Lung microvascular endothelial cell (primary cell): Measurements from ENCODE around the gene TEX38. TPM values are rescaled to one million over a fixed set of nuclear protein-coding genes. Genes with fewer than 3 reads are reported as not detected.
A peak's percentile ranks its signal among the peaks of the same experiment; 100 is the strongest.
"Not testable (repeated sequence)": the region's sequence is repeated elsewhere in the genome, so short reads cannot be mapped to it uniquely, and the experiment has no call there.

Source experiments
- DNase-seq, 2 donors: peaks; one replicate each; pipeline versions ENCODE4 v3.0.0 to v3.0.0-alpha.2; 2010; ENCODE audit warnings: low read depth in 2 of 2
- total RNA-seq: library from RNA; depleted of rRNA; stranded (reverse); fragments of >200 nt; gene quantifications from 2 replicates; pipeline ENCODE4 v1.2.1, GENCODE V29; 2014

Gene TEX38
- under 0.01 TPM in 1 of 2 replicates, not detected in the other for total RNA-seq

DNA sequence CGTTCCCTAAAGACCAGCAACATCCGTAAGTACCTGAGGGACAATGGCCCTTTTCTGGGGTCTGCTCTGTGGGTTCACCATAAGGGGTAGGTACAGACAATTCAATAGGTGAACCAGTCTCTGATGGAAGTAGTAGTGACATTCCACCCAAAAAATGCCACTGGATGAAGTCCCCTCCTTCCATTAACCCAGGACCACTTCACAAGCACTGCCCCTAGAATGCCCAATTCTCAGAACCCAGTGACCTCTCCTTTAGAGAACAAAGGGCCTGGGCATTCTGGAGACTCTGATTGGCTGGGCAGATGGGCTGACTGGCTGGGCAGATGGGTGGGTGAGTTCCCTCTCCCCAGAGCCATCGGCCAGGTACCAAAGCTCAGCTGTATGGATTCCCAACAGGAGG is at the start of gene TEX38:
TSS of gene TEX38 (plus strand) at position 301 of the 400 bp plus-strand sequence. CDS start at position 382, 81 bp downstream.
- DNase-seq, result no peak

- no peak for DNase-seq
Measured at GRCh38 chr1:46621930-46622329, 49.7 kb upstream of the TEX38 start.

DNA sequence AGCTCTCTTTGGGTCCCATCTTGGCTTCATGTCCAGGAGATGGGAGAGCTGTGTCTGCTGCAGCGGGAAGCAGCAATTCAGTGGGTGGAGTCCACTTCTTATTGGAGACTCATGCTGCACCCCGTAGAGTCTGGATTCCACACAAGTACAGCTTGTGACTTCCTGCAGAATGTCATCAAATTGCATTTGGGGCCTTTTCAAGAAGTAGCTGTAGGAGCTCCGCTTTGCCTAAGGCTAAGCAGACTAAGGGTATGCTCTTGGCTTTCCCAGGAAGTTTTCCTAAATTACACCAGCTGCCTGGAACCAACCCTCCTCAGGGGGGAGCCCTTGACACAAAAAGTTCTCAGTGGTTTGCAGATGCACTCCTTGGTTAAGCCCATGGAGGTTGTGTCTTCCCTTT is 49.3 kb upstream of the TEX38 start:
- peak; percentile 56 to 67 for DNase-seq

DNA sequence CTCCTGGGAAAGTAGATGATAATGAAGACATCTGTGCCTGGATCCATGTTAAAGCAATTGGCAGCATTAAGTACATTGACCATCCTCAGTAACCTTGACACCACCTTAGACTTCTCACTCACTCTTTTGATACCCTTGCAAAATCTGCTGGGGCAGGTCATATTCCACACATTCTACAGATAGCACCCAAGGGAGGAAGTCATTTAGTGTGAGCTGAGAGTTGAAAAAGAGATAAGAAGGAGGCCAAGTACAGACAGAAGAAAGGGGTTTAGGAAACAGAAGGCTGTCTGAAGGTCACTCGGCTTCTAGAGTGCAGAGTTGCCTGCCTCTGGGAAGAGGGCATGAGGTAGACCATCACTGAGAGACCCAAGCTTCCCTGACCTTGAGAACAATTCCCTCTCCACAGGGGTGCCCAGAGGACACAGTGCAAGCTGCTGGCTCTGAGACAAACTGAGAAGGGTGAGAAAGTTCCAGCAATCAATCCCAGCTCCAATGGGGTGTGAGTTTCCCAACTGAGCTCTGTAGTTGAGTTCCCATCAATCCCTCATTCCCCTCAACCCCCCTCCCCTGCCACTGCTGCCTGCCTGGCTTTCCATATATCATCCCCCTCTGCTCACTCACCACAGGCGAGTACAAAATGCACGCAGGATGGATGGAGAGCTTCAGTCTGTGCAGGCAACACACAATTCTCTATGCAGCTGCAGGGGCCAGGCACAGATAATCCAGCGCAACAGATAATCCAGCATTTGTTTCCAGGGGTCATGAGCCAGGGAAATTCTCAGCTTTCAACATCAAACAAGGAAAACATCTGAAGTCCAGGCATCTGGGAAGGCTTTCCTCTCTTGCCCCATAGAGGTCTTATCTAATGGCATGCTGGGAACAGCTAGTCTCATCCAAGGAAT is 47.7 kb upstream of the TEX38 start:
- no peak for DNase-seq

GRCh38 chr1:46630719-46631118 is 40.9 kb upstream of the TEX38 start:
- DNase-seq, result no peak

DNA sequence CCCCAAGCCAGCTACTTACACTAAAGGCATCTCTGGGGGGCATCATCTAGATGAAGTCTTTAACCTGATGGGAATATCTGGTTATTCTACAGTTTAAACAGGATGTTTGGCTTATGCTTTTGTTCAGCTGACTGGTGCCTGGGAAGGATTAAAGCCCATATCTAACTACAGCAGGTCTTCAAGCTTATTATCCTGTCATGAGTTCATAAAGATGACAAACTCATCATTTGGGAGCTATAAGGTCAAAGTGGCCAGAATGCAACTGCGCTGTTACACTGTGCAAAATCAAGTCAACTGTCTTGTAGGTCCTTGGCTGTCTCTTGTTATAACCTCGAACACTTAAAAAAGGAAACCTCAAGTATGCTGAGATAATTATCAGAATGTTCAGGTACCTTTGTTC is 36.4 kb upstream of the TEX38 start:
- no peak for DNase-seq

DNA sequence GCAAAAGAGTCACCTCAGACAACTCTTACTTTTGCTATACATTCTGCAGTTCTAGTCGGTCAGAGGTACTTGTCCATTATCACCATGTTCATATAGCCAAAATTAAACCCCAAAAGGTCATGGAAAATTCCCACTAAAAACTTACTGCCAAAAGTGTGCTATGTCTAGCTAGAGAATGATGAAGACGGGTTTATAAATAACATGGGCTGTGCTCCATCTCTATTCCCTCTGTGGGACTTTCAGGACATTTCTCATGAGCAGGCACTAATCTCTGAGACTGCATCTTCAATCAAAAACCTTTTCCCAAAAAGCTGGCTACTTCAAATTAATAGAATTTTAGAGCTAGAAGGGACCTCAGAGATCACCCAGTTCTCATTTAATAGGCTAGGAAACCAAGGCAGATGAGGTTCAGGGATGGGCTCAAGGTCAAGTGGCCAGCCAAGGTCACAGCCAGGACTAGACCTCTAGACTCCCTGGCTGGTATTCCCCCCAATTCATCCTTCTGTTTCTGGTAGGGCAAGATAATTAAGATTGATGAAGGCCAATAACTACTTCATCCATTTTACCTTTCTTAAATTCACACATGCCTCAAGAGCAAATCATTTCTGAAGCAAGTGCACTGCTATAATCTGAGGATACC is 34.1 kb upstream of the TEX38 start:
- no peak for DNase-seq

DNA sequence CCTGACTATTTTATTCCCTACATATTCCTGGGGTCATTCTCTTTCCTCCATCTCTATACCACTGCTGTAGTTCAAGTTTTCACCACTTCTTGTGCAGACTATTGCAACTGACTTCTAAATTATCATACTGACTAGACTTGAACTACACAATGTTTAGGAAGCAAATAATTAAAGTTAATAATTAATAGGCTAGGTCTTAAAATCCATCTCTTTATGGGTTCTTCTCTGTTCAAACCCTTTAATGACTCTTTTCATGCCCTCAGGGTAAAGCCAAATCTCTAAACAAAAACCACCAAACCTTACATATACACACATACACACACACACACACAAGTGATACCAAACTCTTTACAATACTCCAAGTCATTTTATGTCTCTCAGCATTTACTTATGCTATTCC is 32.7 kb upstream of the TEX38 start:
- no peak for DNase-seq

- DNase-seq, result no peak
Measured at GRCh38 chr1:46639547-46639946, 32.1 kb upstream of the TEX38 start.

DNA sequence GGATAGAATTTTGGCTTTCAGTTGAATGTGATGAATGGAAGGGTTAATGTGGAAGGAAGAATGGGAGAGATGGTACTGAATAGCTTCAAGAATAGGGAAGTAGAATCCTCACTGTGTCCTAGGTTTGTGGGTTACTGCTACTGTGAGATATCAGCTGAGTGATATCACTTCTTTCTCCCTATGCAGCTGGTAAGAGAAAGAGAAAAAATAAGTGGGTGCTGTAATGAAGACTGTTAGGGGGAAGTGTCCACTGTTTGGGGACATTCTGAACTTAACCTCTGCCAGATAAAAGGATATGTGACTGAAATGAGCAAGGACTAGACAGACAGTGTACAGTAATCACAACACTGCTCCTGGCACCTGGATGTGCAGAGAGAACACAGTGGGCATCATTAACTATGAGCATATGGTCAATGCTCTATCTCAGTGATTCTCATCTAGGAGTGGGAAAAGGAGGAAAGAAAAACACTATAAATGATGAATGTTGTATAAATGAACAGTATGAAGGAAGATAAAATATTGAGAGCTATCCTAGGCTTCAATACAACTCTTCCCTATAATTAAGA is 29.5 kb upstream of the TEX38 start:
- DNase-seq, result no peak

DNA sequence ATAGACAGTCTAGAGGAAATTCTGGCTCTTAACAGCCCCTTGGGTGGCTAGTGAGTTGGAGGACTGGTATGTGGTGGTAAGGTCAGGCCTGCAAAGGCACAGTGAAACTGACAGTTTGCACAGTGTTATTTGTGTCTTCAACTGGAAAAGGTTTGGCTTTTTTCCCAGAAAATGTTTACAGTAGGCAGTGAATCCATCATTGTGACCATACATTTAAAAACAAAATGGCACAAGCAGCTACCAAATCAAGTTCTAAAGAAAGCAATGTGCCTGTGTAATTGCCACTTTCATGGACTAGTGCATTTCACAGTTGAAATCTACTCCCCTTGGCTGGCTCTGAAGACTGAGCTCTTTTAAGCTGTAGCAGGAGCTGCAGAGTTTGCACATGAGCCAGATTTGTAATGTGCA is 28.3 kb upstream of the TEX38 start:
- peak; percentile 69 to 72 for DNase-seq

- no peak for DNase-seq
Measured at GRCh38 chr1:46645815-46646214, 25.8 kb upstream of the TEX38 start.

DNA sequence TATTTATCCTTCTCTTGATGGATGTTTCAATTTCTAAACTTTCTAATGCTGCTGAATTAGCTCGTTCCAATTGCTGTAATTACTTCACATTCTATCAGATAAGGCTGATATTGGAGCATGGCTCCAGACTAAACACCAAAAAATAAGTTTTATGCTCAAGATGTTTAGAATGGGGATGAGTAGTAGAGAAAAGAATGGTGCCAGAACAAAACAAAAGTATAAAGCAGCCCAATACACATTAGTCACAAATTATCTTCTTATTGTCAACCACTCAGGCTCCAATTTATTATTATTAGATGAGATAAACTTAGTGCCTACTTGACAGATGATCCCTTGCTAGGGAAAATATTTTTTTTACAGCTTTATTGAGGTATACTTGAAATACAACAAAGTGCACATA is 25.3 kb upstream of the TEX38 start:
- no peak for DNase-seq

DNA sequence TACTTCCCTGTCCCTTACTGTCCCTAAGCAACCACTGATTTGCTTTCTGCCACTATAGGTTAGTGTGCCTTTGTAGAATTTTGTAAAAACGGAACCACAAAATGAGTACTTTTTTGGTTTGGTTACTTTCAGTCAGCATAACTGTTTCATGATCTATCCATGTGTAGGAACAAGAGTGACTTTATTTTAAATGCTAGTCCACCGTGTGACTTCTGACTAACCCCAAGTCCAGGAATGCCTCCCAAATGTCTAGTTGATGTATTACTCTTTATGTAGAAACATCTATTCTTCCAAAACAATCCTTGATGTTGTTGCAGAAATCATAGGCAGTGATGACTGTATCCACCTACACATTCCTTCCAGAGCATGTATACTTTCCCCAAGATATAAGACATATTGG is 24.8 kb upstream of the TEX38 start:
- DNase-seq, result no peak

- DNase-seq, result no peak
Measured at GRCh38 chr1:46647611-46648010, 24.0 kb upstream of the TEX38 start.

DNA sequence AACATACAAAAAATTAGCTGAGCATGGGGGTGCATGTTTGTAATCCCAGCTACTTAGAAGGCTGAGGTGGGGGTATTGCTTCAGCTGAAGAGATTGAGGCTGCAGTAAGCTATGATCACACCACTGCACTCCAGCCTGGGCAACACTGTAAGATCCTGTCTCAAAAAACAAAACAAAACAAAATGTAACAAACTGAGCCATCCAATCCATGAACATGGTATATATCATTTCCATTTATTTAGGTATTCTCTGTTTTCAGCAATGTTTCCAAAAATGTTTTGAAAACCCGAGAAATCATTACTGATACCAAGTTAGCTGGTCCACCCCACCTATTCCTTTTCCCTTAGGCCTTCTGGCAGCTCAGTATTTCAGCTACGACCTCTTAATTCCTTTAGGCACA is 21.9 kb upstream of the TEX38 start:
- no peak for DNase-seq

- DNase-seq, result no peak
Measured at GRCh38 chr1:46650491-46650890, 21.2 kb upstream of the TEX38 start.

GRCh38 chr1:46651152-46651551 is 20.5 kb upstream of the TEX38 start:
- not testable (repeated sequence) for DNase-seq

- no peak for DNase-seq
Measured at GRCh38 chr1:46652321-46653100, 19.1 kb upstream of the TEX38 start.

DNA sequence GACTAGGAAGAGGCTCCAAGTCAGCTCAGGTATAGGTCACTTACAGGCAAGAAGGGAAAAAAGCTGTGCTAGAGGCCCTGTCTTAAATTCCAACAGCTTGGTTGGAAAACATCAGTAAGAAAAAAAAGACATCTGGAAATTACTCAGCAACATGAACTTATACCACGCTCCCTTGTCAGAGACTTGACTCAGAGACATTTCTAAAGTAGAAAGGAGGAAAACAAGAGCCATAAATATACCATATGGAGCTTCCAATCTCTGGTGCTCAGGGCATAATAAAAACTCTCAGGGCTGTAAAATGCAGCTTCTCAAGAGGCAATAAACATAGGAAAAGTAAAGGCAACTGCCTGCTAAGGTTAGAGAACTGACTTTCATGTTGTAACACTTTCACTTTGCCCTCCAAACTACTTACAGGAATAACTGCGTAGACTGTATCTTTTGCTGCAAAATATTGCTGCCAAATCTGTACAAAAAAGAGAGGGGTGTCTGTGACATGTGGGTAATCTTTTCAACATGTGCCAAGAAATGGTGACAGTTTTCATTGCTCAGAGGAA is 18.2 kb upstream of the TEX38 start:
- DNase-seq, result no peak

- DNase-seq, result no peak
Measured at GRCh38 chr1:46654012-46654411, 17.6 kb upstream of the TEX38 start.
